GM12878 (cell line): ENCODE data around the gene HPCA.

ENCODE experiments used
- CBFB ChIP-seq: IDR thresholded peaks from 2 replicates; pipeline ENCODE4 v1.6.1; 2016; ENCODE audit warnings: antibody characterized with exemption, low read depth
- CTCF ChIP-seq, 3 experiments: IDR thresholded peaks in 2 of 3; conservative IDR thresholded peaks in 1 of 3; 2 replicates each; pipeline ENCODE4 v1.5.1; 2011; ENCODE audit warnings: low read depth in 3 of 3, low read length in 3 of 3, mild to moderate bottlenecking in 3 of 3, control low read depth in 2 of 3, moderate library complexity in 2 of 3, inconsistent platforms in 1 of 3, mixed read lengths in 1 of 3; ENCODE audit not compliant: control insufficient read depth in 2 of 3, insufficient read depth in 1 of 3; ENCODE audit errors: extremely low read depth in 1 of 3
- ELK1 ChIP-seq: IDR thresholded peaks from 2 replicates; pipeline ENCODE4 v1.6.1; 2012; ENCODE audit warnings: low read depth, low read length, improper control_type of control experiment
- MAX ChIP-seq: IDR thresholded peaks from 2 replicates; pipeline ENCODE4 v1.6.1; 2012; ENCODE audit warnings: low read depth, low read length, improper control_type of control experiment
- PAX5 ChIP-seq: IDR thresholded peaks from 2 replicates; pipeline ENCODE4 v1.6.1; 2011; ENCODE audit warnings: low read depth, low read length, borderline replicate concordance
- POLR2A ChIP-seq: IDR thresholded peaks from 2 replicates; pipeline ENCODE4 v1.6.1; 2011; ENCODE audit warnings: low read depth, mild to moderate bottlenecking, low read length
- POLR2AphosphoS2 ChIP-seq: IDR thresholded peaks from 2 replicates; pipeline ENCODE4 v1.6.1; 2011; ENCODE audit warnings: low read depth, mild to moderate bottlenecking, low read length, improper control_type of control experiment, moderate library complexity
- RFX5 ChIP-seq: IDR thresholded peaks from 2 replicates; pipeline ENCODE4 v1.6.1; 2011; ENCODE audit warnings: low read depth, low read length, improper control_type of control experiment
- USF1 ChIP-seq: IDR thresholded peaks from 2 replicates; pipeline ENCODE4 v1.6.1; 2011; ENCODE audit warnings: borderline replicate concordance, low read depth, mild to moderate bottlenecking, moderate library complexity, mixed read lengths, low read length; ENCODE audit not compliant: insufficient read depth; ENCODE audit errors: extremely low read length
- ZBTB11 ChIP-seq: fragments of 450-650 bp; formaldehyde crosslinking; IDR thresholded peaks from 2 replicates; pipeline ENCODE4 v1.5.0; 2022; ENCODE audit warnings: mild to moderate bottlenecking, missing genetic modification characterization

- no peak for TF ChIP-seq CTCF (IDR thresholded peaks at IDR 0.05 in 2 of 3, conservative IDR thresholded peaks at IDR 0.05 in 1 of 3; ENCODE audit: control insufficient read depth in 2 of 3, extremely low read depth in 1 of 3, insufficient read depth in 1 of 3, low read depth in 3 of 3, low read length in 3 of 3)
- no peak for TF ChIP-seq USF1
- no peak for TF ChIP-seq ELK1
- TF ChIP-seq CBFB: no peak
- no peak for TF ChIP-seq MAX
- no peak for TF ChIP-seq ZBTB11 (CRISPR knock-in tag)
- no peak for TF ChIP-seq PAX5
- TF ChIP-seq POLR2A: no peak
- no peak for TF ChIP-seq RFX5
- no peak for TF ChIP-seq POLR2AphosphoS2
Measured at GRCh38 chr1:32883338-32884031, 2.8 kb upstream of the HPCA start.
